ENCODE measurements around the gene CDC42BPG.

Gene CDC42BPG

GRCh38 chr11:64842366-64842759 is 2.1 kb downstream of the CDC42BPG start:
- Histone ChIP-seq H3K27me3 (replicated peaks; ENCODE audit: control insufficient read depth, insufficient read depth, low read length, poor library complexity, severe bottlenecking) (no peaks in the 10 kb centered on the region), H3K4me1 (ENCODE audit: control insufficient read depth, insufficient read depth, low read length, poor library complexity, severe bottlenecking) (peaks cover 5% of the 10 kb centered on the region), H3K4me3 (ENCODE audit: insufficient read depth, low read depth, low read length, poor library complexity, severe bottlenecking) (no peak overlapping the region), H3K9me3 (ENCODE audit: control insufficient read depth, low read length) (no peaks in the 10 kb centered on the region), H3K36me3 (ENCODE audit: control insufficient read depth, insufficient read depth, low read length) (peaks cover 6% of the 10 kb centered on the region), H3K27ac (ENCODE audit: insufficient read depth, low read length, poor library complexity, severe bottlenecking) (no peak overlapping the region)
- DNase-seq = no peak

- Histone ChIP-seq H3K4me3 (ENCODE audit: insufficient read depth, low read depth, low read length, poor library complexity, severe bottlenecking) (no peak overlapping the region), H3K27ac (ENCODE audit: insufficient read depth, low read length, poor library complexity, severe bottlenecking) (no peak overlapping the region), H3K27me3 (replicated peaks; ENCODE audit: control insufficient read depth, insufficient read depth, low read length, poor library complexity, severe bottlenecking) (no peaks in the 10 kb centered on the region)
These were observed 2.7 kb downstream of the CDC42BPG start for GRCh38 chr11:64841592-64842365.

GRCh38 chr11:64839887-64840782 is 4.3 kb downstream of the CDC42BPG start:
- no peak for DNase-seq
- Histone ChIP-seq H3K27me3 (replicated peaks; ENCODE audit: control insufficient read depth, insufficient read depth, low read length, poor library complexity, severe bottlenecking) (no peaks in the 10 kb centered on the region), H3K27ac (ENCODE audit: insufficient read depth, low read length, poor library complexity, severe bottlenecking) (no peak overlapping the region), H3K9me3 (ENCODE audit: control insufficient read depth, low read length) (no peaks in the 10 kb centered on the region), H3K4me1 (ENCODE audit: control insufficient read depth, insufficient read depth, low read length, poor library complexity, severe bottlenecking) (peaks cover 2% of the 10 kb centered on the region), H3K4me3 (ENCODE audit: insufficient read depth, low read depth, low read length, poor library complexity, severe bottlenecking) (no peak overlapping the region), H3K36me3 (ENCODE audit: control insufficient read depth, insufficient read depth, low read length) (peaks cover 6% of the 10 kb centered on the region)

More at GRCh38 chr11:64841592-64842365, 2.7 kb downstream of the CDC42BPG start:
- peaks cover 6% of the 10 kb centered on the region for H3K36me3 ChIP-seq (ENCODE audit: control insufficient read depth, insufficient read depth, low read length)
- no peaks in the 10 kb centered on the region for H3K9me3 ChIP-seq (ENCODE audit: control insufficient read depth, low read length)
- H3K4me1 ChIP-seq (ENCODE audit: control insufficient read depth, insufficient read depth, low read length, poor library complexity, severe bottlenecking) = peaks cover 2% of the 10 kb centered on the region
- DNase-seq = no peak

DNA sequence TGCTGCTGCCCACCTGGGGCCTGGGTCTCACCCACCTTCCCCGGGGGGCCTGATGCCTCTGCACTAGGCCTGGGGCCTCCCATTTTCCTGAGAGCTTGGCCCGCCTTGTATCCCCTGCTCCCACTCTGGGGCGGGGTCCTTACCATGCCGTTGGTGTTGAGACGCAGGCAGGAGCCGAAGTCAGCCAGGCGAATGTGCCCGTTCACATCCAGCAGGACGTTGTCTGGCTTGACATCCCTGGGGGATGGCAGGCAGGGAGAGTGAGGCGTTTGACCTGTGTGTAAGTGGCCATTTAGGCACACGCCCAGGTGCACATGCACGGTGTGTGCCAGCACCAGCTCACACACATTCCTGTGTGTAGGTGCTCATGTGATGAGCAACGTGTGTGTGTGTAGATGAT is 5.1 kb downstream of the CDC42BPG start:
- Histone ChIP-seq H3K27me3 (replicated peaks; ENCODE audit: control insufficient read depth, insufficient read depth, low read length, poor library complexity, severe bottlenecking) (no peaks in the 10 kb centered on the region), H3K4me3 (ENCODE audit: insufficient read depth, low read depth, low read length, poor library complexity, severe bottlenecking) (no peak overlapping the region), H3K27ac (ENCODE audit: insufficient read depth, low read length, poor library complexity, severe bottlenecking) (no peak overlapping the region), H3K9me3 (ENCODE audit: control insufficient read depth, low read length) (no peaks in the 10 kb centered on the region), H3K4me1 (ENCODE audit: control insufficient read depth, insufficient read depth, low read length, poor library complexity, severe bottlenecking) (no peaks in the 10 kb centered on the region), H3K36me3 (ENCODE audit: control insufficient read depth, insufficient read depth, low read length) (peaks cover 6% of the 10 kb centered on the region)
- DNase-seq = no peak

- Histone ChIP-seq H3K36me3 (ENCODE audit: control insufficient read depth, insufficient read depth, low read length) (peaks cover 6% of the 10 kb centered on the region), H3K9me3 (ENCODE audit: control insufficient read depth, low read length) (no peaks in the 10 kb centered on the region), H3K27me3 (replicated peaks; ENCODE audit: control insufficient read depth, insufficient read depth, low read length, poor library complexity, severe bottlenecking) (no peaks in the 10 kb centered on the region), H3K27ac (ENCODE audit: insufficient read depth, low read length, poor library complexity, severe bottlenecking) (no peak overlapping the region), H3K4me3 (ENCODE audit: insufficient read depth, low read depth, low read length, poor library complexity, severe bottlenecking) (no peak overlapping the region), H3K4me1 (ENCODE audit: control insufficient read depth, insufficient read depth, low read length, poor library complexity, severe bottlenecking) (no peaks in the 10 kb centered on the region)
- no peak for DNase-seq
These were observed 5.7 kb downstream of the CDC42BPG start for GRCh38 chr11:64838600-64839334.

- no peaks in the 10 kb centered on the region for H3K4me1 ChIP-seq (ENCODE audit: control insufficient read depth, insufficient read depth, low read length, poor library complexity, severe bottlenecking)
- DNase-seq = no peak
- H3K36me3 ChIP-seq (ENCODE audit: control insufficient read depth, insufficient read depth, low read length) = peaks cover 6% of the 10 kb centered on the region
- no peaks in the 10 kb centered on the region for H3K9me3 ChIP-seq (ENCODE audit: control insufficient read depth, low read length)
- no peak overlapping the region for H3K27ac ChIP-seq (ENCODE audit: insufficient read depth, low read length, poor library complexity, severe bottlenecking)
- no peak overlapping the region for H3K4me3 ChIP-seq (ENCODE audit: insufficient read depth, low read depth, low read length, poor library complexity, severe bottlenecking)
- no peaks in the 10 kb centered on the region for H3K27me3 ChIP-seq (replicated peaks; ENCODE audit: control insufficient read depth, insufficient read depth, low read length, poor library complexity, severe bottlenecking)
These were observed 6.5 kb downstream of the CDC42BPG start for GRCh38 chr11:64837887-64838351.

GRCh38 chr11:64836448-64837072 is 7.9 kb downstream of the CDC42BPG start:
- no peak for DNase-seq
- Histone ChIP-seq H3K4me3 (ENCODE audit: insufficient read depth, low read depth, low read length, poor library complexity, severe bottlenecking) (no peak overlapping the region), H3K9me3 (ENCODE audit: control insufficient read depth, low read length) (no peaks in the 10 kb centered on the region), H3K36me3 (ENCODE audit: control insufficient read depth, insufficient read depth, low read length) (peaks cover 12% of the 10 kb centered on the region), H3K4me1 (ENCODE audit: control insufficient read depth, insufficient read depth, low read length, poor library complexity, severe bottlenecking) (no peaks in the 10 kb centered on the region), H3K27me3 (replicated peaks; ENCODE audit: control insufficient read depth, insufficient read depth, low read length, poor library complexity, severe bottlenecking) (no peaks in the 10 kb centered on the region), H3K27ac (ENCODE audit: insufficient read depth, low read length, poor library complexity, severe bottlenecking) (no peak overlapping the region)

GRCh38 chr11:64835616-64836447 is 8.6 kb downstream of the CDC42BPG start:
- H3K4me1 ChIP-seq (ENCODE audit: control insufficient read depth, insufficient read depth, low read length, poor library complexity, severe bottlenecking) = no peaks in the 10 kb centered on the region
- peaks cover 12% of the 10 kb centered on the region for H3K36me3 ChIP-seq (ENCODE audit: control insufficient read depth, insufficient read depth, low read length)
- no peak overlapping the region for H3K27ac ChIP-seq (ENCODE audit: insufficient read depth, low read length, poor library complexity, severe bottlenecking)
- DNase-seq = no peak
- no peak overlapping the region for H3K4me3 ChIP-seq (ENCODE audit: insufficient read depth, low read depth, low read length, poor library complexity, severe bottlenecking)
- H3K27me3 ChIP-seq (replicated peaks; ENCODE audit: control insufficient read depth, insufficient read depth, low read length, poor library complexity, severe bottlenecking) = no peaks in the 10 kb centered on the region
- H3K9me3 ChIP-seq (ENCODE audit: control insufficient read depth, low read length) = no peaks in the 10 kb centered on the region

All from effector memory CD4-positive, alpha-beta T cell (primary cell).